GM12801 (cell line): Measurements from ENCODE around the gene PYGM.

ENCODE experiments used
- TF ChIP-seq, protein P1 (sequence below): IDR thresholded peaks from one replicate; pipeline ENCODE4 v1.5.1; 2011; ENCODE audit warnings: control low read depth; ENCODE audit not compliant: insufficient read length; ENCODE audit errors: extremely low read depth

PYGM gene

GRCh38 chr11:64764753-64765152 lies 5.0 kb upstream of the PYGM start:
- TF ChIP-seq, protein P1, sequence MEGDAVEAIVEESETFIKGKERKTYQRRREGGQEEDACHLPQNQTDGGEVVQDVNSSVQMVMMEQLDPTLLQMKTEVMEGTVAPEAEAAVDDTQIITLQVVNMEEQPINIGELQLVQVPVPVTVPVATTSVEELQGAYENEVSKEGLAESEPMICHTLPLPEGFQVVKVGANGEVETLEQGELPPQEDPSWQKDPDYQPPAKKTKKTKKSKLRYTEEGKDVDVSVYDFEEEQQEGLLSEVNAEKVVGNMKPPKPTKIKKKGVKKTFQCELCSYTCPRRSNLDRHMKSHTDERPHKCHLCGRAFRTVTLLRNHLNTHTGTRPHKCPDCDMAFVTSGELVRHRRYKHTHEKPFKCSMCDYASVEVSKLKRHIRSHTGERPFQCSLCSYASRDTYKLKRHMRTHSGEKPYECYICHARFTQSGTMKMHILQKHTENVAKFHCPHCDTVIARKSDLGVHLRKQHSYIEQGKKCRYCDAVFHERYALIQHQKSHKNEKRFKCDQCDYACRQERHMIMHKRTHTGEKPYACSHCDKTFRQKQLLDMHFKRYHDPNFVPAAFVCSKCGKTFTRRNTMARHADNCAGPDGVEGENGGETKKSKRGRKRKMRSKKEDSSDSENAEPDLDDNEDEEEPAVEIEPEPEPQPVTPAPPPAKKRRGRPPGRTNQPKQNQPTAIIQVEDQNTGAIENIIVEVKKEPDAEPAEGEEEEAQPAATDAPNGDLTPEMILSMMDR, result no peak

DNA sequence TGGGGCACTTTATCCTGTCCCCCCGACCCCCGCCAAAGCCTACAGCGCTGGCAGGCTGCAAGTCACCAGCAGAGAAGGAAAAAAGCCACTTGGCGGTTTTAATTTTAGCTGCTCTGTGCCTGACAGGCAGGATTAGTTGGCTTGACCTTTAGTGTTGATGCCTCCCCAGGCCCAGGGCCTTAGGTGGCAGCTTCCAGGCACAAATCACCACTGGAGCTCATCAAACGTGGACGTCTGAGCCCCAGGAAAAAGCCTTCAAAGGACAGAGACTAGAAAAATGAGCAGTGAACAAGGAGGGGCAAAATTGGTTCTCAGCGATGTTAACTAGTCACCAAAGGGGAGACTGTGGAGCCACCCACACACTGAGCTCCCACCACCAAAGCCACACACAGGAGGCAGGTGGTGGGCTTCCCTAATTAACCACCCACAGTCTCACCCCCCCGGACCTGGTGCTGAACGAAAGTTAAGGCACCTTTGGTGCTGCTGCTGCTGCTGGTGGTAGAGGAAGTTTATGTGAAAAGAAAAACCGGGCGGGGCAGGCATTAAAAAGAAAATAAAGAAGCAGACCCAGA lies 4.4 kb upstream of the PYGM start:
- TF ChIP-seq, protein P1, result no peak

GRCh38 chr11:64763526-64764039 lies 3.8 kb upstream of the PYGM start:
- TF ChIP-seq, protein P1, result no peak

GRCh38 chr11:64762674-64763525 lies 3.1 kb upstream of the PYGM start:
- TF ChIP-seq, protein P1, result no peak

- TF ChIP-seq, protein P1, result no peak
Measured at GRCh38 chr11:64762277-64762673, 2.5 kb upstream of the PYGM start.

DNA sequence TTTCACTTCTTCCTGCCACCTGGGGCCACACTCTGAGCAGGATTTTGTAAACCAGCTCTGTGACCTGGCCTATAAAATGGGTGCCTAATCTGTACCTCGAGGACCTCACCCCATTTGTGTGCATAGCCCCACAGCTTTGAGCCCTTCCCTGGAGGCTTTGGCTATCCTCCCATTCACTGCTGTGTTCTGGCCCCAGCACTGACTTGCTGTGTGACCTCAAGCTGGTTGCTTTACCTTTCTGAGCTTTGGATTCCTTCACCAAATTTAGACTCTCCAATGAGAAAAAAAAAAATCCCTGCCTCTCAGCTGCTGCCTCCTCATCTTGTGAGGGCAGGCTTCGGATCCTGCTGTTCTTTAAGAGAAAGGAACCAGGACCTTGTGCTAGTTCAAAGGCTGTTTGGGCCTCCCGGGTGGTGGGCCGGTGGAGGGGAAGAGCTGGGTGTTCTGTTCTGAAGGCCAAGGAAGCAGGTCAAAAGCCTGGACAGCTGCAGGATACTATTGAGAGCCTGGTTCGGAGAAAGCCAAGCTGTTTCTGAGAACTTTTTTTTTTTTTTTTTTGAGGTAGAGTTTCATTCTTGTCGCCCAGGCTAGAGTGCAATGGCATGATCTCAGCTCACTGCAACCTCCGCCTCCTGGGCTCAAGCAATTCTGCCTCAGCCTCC lies 1.1 kb upstream of the PYGM start:
- TF ChIP-seq, protein P1, result no peak

DNA sequence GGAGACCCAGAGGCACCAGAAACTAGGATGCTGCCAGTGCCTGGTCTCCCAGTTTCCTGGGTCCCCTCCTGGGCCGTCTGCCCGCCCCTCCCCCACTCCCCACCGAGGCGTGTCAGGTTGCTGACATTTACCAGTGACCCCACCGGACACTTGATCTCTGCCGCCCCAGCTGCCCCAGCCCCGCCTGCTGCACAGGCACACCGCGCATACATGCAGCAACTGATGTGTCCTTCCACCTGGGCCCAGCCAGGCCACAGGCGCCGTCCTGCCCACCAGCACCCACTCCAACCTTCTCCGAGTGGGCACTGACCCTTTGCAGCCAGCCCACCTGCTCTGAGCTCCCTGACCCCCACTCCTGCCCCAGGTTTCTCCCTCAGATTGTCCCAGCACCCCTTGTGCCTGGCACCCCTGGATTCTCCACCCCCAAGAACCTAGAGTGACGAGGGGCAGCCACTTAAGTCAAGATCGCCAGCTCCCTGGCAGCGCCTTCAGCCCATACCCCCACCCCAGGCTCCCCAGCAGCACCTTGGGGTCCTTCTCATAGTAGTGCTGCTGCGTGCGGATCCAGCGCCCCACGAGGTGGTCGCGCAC lies 548 bp downstream of the PYGM start:
- TF ChIP-seq, protein P1, result no peak
